GM12878 (cell line): ENCODE measurements around the gene TIFAB. TPM values are rescaled to one million over a fixed set of nuclear protein-coding genes. Genes with fewer than 3 reads are reported as not detected.

Source experiments
- CUX1 ChIP-seq: IDR thresholded peaks from 2 replicates; pipeline ENCODE4 v1.6.1; 2012; ENCODE audit warnings: improper control_type of control experiment, low read depth, low read length; ENCODE audit not compliant: insufficient replicate concordance
- DPF2 ChIP-seq: fragments of 450-650 bp; IDR thresholded peaks from 2 replicates; pipeline ENCODE4 v1.6.1; 2017; ENCODE audit warnings: mild to moderate bottlenecking
- E2F4 ChIP-seq: IDR thresholded peaks from 2 replicates; pipeline ENCODE4 v1.6.1; 2012; ENCODE audit warnings: low read depth, low read length, improper control_type of control experiment
- EED ChIP-seq: sonication (generic); IDR thresholded peaks from 2 replicates; pipeline ENCODE4 v1.6.1; 2016; ENCODE audit warnings: antibody characterized with exemption, low read depth
- ETV6 ChIP-seq, 2 experiments: fragments of 450-650 bp in 1 of 2; IDR thresholded peaks in 1 of 2; conservative IDR thresholded peaks in 1 of 2; 2 replicates each; pipeline ENCODE4 v1.6.1; 2014; ENCODE audit warnings: antibody characterized with exemption in 1 of 2, borderline replicate concordance in 1 of 2, low read depth in 1 of 2, mild to moderate bottlenecking in 1 of 2, moderate library complexity in 1 of 2
- FOXK2 ChIP-seq: fragments of 450-650 bp; IDR thresholded peaks from 2 replicates; pipeline ENCODE4 v1.6.1; 2017; ENCODE audit warnings: mild to moderate bottlenecking, moderate library complexity
- FOXM1 ChIP-seq: IDR thresholded peaks from 2 replicates; pipeline ENCODE4 v1.6.1; 2012; ENCODE audit warnings: low read depth, mild to moderate bottlenecking, inconsistent platforms, low read length, moderate library complexity
- HDAC6 ChIP-seq: fragments of 200-600 bp; sonication (generic); IDR thresholded peaks from one replicate; pipeline ENCODE4 v1.8.0; 2017; ENCODE audit warnings: antibody characterized with exemption; ENCODE audit not compliant: unreplicated experiment
- HDGF ChIP-seq: fragments of 450-650 bp; IDR thresholded peaks from 2 replicates; pipeline ENCODE4 v1.6.1; 2016; ENCODE audit warnings: antibody characterized with exemption
- MAX ChIP-seq: IDR thresholded peaks from 2 replicates; pipeline ENCODE4 v1.6.1; 2012; ENCODE audit warnings: low read depth, low read length, improper control_type of control experiment
- NFYA ChIP-seq: IDR thresholded peaks from 2 replicates; pipeline ENCODE4 v1.6.1; 2011; ENCODE audit warnings: low read depth, mild to moderate bottlenecking, low read length, improper control_type of control experiment, borderline replicate concordance
- PBX3 ChIP-seq: IDR thresholded peaks from 2 replicates; pipeline ENCODE4 v1.6.1; 2011; ENCODE audit warnings: mild to moderate bottlenecking, low read depth, low read length, moderate library complexity; ENCODE audit not compliant: insufficient replicate concordance
- RCOR1 ChIP-seq: conservative IDR thresholded peaks from 2 replicates; pipeline ENCODE4 v1.6.1; 2012; ENCODE audit warnings: low read depth, low read length, improper control_type of control experiment
- SMARCA5 ChIP-seq: fragments of 450-650 bp; IDR thresholded peaks from 2 replicates; pipeline ENCODE4 v1.6.1; 2017; ENCODE audit warnings: mild to moderate bottlenecking
- SP1 ChIP-seq: IDR thresholded peaks from one replicate; pipeline ENCODE4 v1.6.1; 2011; ENCODE audit warnings: low read depth, low read length
- TCF3 ChIP-seq: IDR thresholded peaks from 2 replicates; pipeline ENCODE4 v1.6.1; 2012; ENCODE audit warnings: low read depth, mild to moderate bottlenecking, low read length, borderline replicate concordance; ENCODE audit not compliant: insufficient read depth
- polyA plus RNA-seq, 11 experiments: library from polyadenylated mRNA; depleted of rRNA in 4 of 11; unstranded in 6 of 11; stranded (reverse) in 5 of 11; fragments of >200 nt; fragmentation: Nextera tagmentation in 4 of 11; fragmentation: Illumina TruSeq in 1 of 11; extraction: Ambion mirVana in 4 of 11; extraction: Trizol in 1 of 11; gene quantifications; 1 replicate in 1 of 11; 2 replicates in 10 of 11; pipeline versions ENCODE4 v1.2.1 to v1.2.3, GENCODE V29; 2011 to 2016; ENCODE audit warnings: inconsistent platforms in 2 of 11, missing spikeins in 2 of 11, low read depth in 1 of 11
- total RNA-seq, 4 experiments: library from RNA; depleted of rRNA in 3 of 4; stranded (reverse); fragments of >200 nt in 3 of 4; fragmentation: Illumina TruSeq in 1 of 4; extraction: Trizol in 1 of 4; gene quantifications; 2 replicates each; pipeline versions ENCODE4 v1.2.1 to v1.2.3, GENCODE V29; 2013 to 2021
- TF ChIP-seq, protein P1 (sequence below): fragments of 450-650 bp; formaldehyde crosslinking; IDR thresholded peaks from 2 replicates; pipeline ENCODE4 v1.5.0; 2022; ENCODE audit warnings: mild to moderate bottlenecking, missing genetic modification characterization

Gene TIFAB
- total and polyA plus RNA-seq, 10 of the 15 experiments (the other 5 are each of a cell fraction or from before 2014, with no cell fraction given), result not detected

- TF ChIP-seq, protein P1, sequence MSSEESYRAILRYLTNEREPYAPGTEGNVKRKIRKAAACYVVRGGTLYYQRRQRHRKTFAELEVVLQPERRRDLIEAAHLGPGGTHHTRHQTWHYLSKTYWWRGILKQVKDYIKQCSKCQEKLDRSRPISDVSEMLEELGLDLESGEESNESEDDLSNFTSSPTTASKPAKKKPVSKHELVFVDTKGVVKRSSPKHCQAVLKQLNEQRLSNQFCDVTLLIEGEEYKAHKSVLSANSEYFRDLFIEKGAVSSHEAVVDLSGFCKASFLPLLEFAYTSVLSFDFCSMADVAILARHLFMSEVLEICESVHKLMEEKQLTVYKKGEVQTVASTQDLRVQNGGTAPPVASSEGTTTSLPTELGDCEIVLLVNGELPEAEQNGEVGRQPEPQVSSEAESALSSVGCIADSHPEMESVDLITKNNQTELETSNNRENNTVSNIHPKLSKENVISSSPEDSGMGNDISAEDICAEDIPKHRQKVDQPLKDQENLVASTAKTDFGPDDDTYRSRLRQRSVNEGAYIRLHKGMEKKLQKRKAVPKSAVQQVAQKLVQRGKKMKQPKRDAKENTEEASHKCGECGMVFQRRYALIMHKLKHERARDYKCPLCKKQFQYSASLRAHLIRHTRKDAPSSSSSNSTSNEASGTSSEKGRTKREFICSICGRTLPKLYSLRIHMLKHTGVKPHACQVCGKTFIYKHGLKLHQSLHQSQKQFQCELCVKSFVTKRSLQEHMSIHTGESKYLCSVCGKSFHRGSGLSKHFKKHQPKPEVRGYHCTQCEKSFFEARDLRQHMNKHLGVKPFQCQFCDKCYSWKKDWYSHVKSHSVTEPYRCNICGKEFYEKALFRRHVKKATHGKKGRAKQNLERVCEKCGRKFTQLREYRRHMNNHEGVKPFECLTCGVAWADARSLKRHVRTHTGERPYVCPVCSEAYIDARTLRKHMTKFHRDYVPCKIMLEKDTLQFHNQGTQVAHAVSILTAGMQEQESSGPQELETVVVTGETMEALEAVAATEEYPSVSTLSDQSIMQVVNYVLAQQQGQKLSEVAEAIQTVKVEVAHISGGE (CRISPR knock-in tag), result no peak
- no peak for TF ChIP-seq CUX1
- TF ChIP-seq RCOR1, result no peak
- no peak for TF ChIP-seq FOXM1
- peak; percentile 57; the same call in 1 of the 2 replicates for TF ChIP-seq HDGF
- TF ChIP-seq NFYA, result no peak
- 0 out of 2 replicates have a peak, but pooled peaks have one; percentile 42 for TF ChIP-seq E2F4
- peak; percentile 50; the same call in 1 of the 2 replicates for TF ChIP-seq SMARCA5
- peak; percentile 17 for TF ChIP-seq HDAC6
- TF ChIP-seq FOXK2, result no peak
- TF ChIP-seq TCF3, result no peak
- TF ChIP-seq PBX3, result no peak
- no peak for TF ChIP-seq ETV6 (conservative IDR thresholded peaks at IDR 0.05 in 1 of 2, IDR thresholded peaks at IDR 0.05 in 1 of 2; ENCODE audit: borderline replicate concordance in 1 of 2, low read depth in 1 of 2)
- no peak for TF ChIP-seq SP1
- no peak for TF ChIP-seq EED
- no peak; the same call in 1 of the 2 replicates for TF ChIP-seq MAX
- peak; percentile 98 for TF ChIP-seq DPF2
Observed at GRCh38 chr5:135398855-135399793, 53.0 kb downstream of the TIFAB start, which contains the start of gene MACROH2A1 (continued).
